GM23338 (cell line): Measurements from ENCODE around the gene PCNX3. TPM values are rescaled to one million over a fixed set of nuclear protein-coding genes. Genes with fewer than 3 reads are reported as not detected.

ENCODE experiments used
- ATAC-seq: fragments of 200-7000 bp; cut with Tn5 transposase; 3 replicates; pipeline ENCODE4 v1.9.1; 2020
- DNase-seq: peaks from one replicate; pipeline ENCODE4 v3.0.0-alpha.2; 2015; ENCODE audit warnings: low spot score
- H2AFZ ChIP-seq: fragments of 200-600 bp; sonication (generic); 2 replicates; pipeline ENCODE4 v1.8.0; 2016; ENCODE audit warnings: antibody characterized with exemption, mild to moderate bottlenecking, moderate library complexity
- H3F3A ChIP-seq: fragments of 200-600 bp; sonication (generic); replicated peaks from 2 replicates; pipeline ENCODE4 v1.8.0; 2017; ENCODE audit warnings: antibody characterized with exemption, mixed run types, low read depth
- H3K27ac ChIP-seq: fragments of 200-600 bp; sonication (generic); 2 replicates; pipeline ENCODE4 v1.6.1; 2016; ENCODE audit warnings: low read depth
- H3K27me3 ChIP-seq: fragments of 200-600 bp; sonication (generic); 2 replicates; pipeline ENCODE4 v1.8.0; 2016; ENCODE audit warnings: mild to moderate bottlenecking, mixed run types, moderate library complexity; ENCODE audit not compliant: insufficient read depth
- H3K36me3 ChIP-seq: fragments of 200-600 bp; sonication (generic); 2 replicates; pipeline ENCODE4 v1.8.0; 2016; ENCODE audit warnings: mild to moderate bottlenecking; ENCODE audit not compliant: insufficient read depth
- H3K4me1 ChIP-seq: fragments of 200-600 bp; sonication (generic); 2 replicates; pipeline ENCODE4 v1.8.0; 2016; ENCODE audit warnings: mild to moderate bottlenecking, moderate library complexity; ENCODE audit not compliant: insufficient read depth
- H3K4me2 ChIP-seq: fragments of 200-600 bp; sonication (generic); 2 replicates; pipeline ENCODE4 v1.7.1; 2017; ENCODE audit warnings: mixed run types
- H3K4me3 ChIP-seq: fragments of 200-600 bp; sonication (generic); 2 replicates; pipeline ENCODE4 v1.6.1; 2016; ENCODE audit warnings: mixed run types
- H3K79me2 ChIP-seq: fragments of 200-600 bp; sonication (generic); replicated peaks from 2 replicates; pipeline ENCODE4 v1.8.0; 2017; ENCODE audit warnings: mild to moderate bottlenecking; ENCODE audit not compliant: insufficient read depth
- H3K9me2 ChIP-seq: fragments of 200-600 bp; sonication (generic); 2 replicates; pipeline ENCODE4 v1.8.0; 2017; ENCODE audit not compliant: insufficient read depth
- H4K20me1 ChIP-seq: fragments of 200-600 bp; sonication (generic); replicated peaks from 2 replicates; pipeline ENCODE4 v1.8.0; 2017; ENCODE audit warnings: mild to moderate bottlenecking; ENCODE audit not compliant: insufficient read depth
- H3K27ac Mint-ChIP-seq: 2 replicates; pipeline ENCODE4 v1.8.0; 2020; ENCODE audit warnings: inconsistent platforms, mild to moderate bottlenecking, moderate library complexity, mixed read lengths
- H3K27me3 Mint-ChIP-seq: 3 replicates; pipeline ENCODE4 v1.8.0; 2022; ENCODE audit warnings: low read depth, mild to moderate bottlenecking, moderate library complexity, mixed read lengths, inconsistent platforms; ENCODE audit not compliant: insufficient read depth, poor library complexity
- H3K36me3 Mint-ChIP-seq: 3 replicates; pipeline ENCODE4 v1.8.0; 2021; ENCODE audit warnings: low read depth, mild to moderate bottlenecking, inconsistent platforms, moderate library complexity, mixed read lengths
- H3K4me1 Mint-ChIP-seq: 3 replicates; pipeline ENCODE4 v1.8.0; 2020; ENCODE audit warnings: mild to moderate bottlenecking, inconsistent platforms, mixed read lengths
- H3K4me3 Mint-ChIP-seq: 3 replicates; pipeline ENCODE4 v1.8.0; 2021; ENCODE audit warnings: moderate library complexity, mild to moderate bottlenecking, inconsistent platforms, mixed read lengths
- H3K9me3 Mint-ChIP-seq: 3 replicates; pipeline ENCODE4 v1.8.0; 2020; ENCODE audit warnings: moderate library complexity, mild to moderate bottlenecking, inconsistent platforms, mixed read lengths
- CREB1 ChIP-seq: fragments of 250-450 bp; sonication (Bioruptor Pico); IDR thresholded peaks from 2 replicates; pipeline ENCODE4 v1.5.0; 2020; ENCODE audit warnings: low read depth, mild to moderate bottlenecking, moderate library complexity
- POLR2AphosphoS5 ChIP-seq: IDR thresholded peaks from 2 replicates; pipeline ENCODE4 v1.6.1; 2016; ENCODE audit warnings: antibody characterized with exemption, low read depth
- ZNF462 ChIP-seq: fragments of 250-450 bp; sonication (Bioruptor Pico); IDR thresholded peaks from 2 replicates; pipeline ENCODE4 v1.5.0; 2020; ENCODE audit warnings: mild to moderate bottlenecking, moderate library complexity
- polyA plus RNA-seq: library from polyadenylated mRNA; unstranded; fragments of >200 nt; fragmentation: Nextera tagmentation; extraction: Ambion mirVana; gene quantifications from 2 replicates; pipeline ENCODE4 v1.2.1, GENCODE V29; 2016
- total RNA-seq: library from RNA; depleted of rRNA; stranded (reverse); fragments of >200 nt; shearing (Covaris generic); gene quantifications from 2 replicates; pipeline ENCODE4 v1.2.3, GENCODE V29; 2014

The PCNX3 gene
- total and polyA plus RNA-seq, 2 experiments from 2014 or later = 8.7 to 52.2 TPM

- peak overlapping the region; percentile 86; the same call in 1 of the 2 replicates for H2AFZ ChIP-seq
- H3K36me3 Mint-ChIP-seq = peaks cover 17% of the 10 kb centered on the region
- H3K4me2 ChIP-seq = peak overlapping the region; percentile 81
- H3F3A ChIP-seq = peaks cover 18% of the 10 kb centered on the region
- peaks cover 13% of the 10 kb centered on the region for H3K4me1 ChIP-seq
- DNase-seq = peak; percentile 99
- peak overlapping the region; percentile 78; the same call in 1 of the 2 replicates for H3K27ac ChIP-seq
- peak; percentile 96 for ATAC-seq
- H3K27ac Mint-ChIP-seq = no peak overlapping the region; the same call in 1 of the 2 replicates
- H3K9me3 Mint-ChIP-seq = no peaks in the 10 kb centered on the region
- H3K79me2 ChIP-seq = peaks cover under 1% of the 10 kb centered on the region; the same call in 1 of the 2 replicates
- H3K36me3 ChIP-seq = no peaks in the 10 kb centered on the region
- no peaks in the 10 kb centered on the region for H3K27me3 ChIP-seq
- H3K27me3 Mint-ChIP-seq = peaks cover 15% of the 10 kb centered on the region
- no peaks in the 10 kb centered on the region; the same call in 1 of the 2 replicates for H4K20me1 ChIP-seq
- TF ChIP-seq ZNF462 = no peak
- peak; percentile 62; the same call in 1 of the 2 replicates for TF ChIP-seq POLR2AphosphoS5
- TF ChIP-seq CREB1 (CRISPR knock-in tag) = peak; percentile 70
- peaks cover 12% of the 10 kb centered on the region for H3K4me1 Mint-ChIP-seq
- peak overlapping the region; percentile 63 for H3K4me3 ChIP-seq
- H3K9me2 ChIP-seq = no peaks in the 10 kb centered on the region
- H3K4me3 Mint-ChIP-seq = peak overlapping the region; percentile 70
These were observed 8.5 kb upstream of the PCNX3 start for GRCh38 chr11:65606876-65607613.
